ENCODE measurements around the gene AMIGO1.
A peak's percentile ranks its signal among the peaks of the same experiment; 100 is the strongest.

The AMIGO1 gene

DNA sequence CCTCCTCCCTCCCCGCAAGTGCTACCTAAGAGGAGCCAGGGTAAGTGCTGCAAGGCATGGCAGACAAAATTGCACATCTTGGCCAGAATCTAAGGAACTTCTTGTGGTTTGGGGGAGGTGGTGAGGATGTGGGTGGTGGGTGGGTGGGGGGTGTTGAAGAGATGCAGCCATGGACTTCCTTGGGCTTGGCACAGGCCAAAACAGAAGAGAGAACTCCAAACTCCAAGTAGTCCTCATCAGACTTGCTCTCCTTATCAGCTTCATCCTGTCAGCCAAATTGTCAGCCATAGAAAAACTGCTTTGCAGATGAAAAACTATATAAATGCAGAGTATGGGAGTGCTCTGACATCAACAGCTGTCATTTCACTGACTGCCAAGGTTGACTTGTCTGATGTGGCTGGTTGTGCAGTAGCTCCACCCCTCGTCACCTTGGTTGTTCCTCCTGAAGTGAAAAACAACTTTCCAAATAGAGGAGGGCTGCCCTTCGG, 7.1 kb downstream of the AMIGO1 start:
- no peak for DNase-seq (ENCODE audit: low read depth in 2 of 2)

DNA sequence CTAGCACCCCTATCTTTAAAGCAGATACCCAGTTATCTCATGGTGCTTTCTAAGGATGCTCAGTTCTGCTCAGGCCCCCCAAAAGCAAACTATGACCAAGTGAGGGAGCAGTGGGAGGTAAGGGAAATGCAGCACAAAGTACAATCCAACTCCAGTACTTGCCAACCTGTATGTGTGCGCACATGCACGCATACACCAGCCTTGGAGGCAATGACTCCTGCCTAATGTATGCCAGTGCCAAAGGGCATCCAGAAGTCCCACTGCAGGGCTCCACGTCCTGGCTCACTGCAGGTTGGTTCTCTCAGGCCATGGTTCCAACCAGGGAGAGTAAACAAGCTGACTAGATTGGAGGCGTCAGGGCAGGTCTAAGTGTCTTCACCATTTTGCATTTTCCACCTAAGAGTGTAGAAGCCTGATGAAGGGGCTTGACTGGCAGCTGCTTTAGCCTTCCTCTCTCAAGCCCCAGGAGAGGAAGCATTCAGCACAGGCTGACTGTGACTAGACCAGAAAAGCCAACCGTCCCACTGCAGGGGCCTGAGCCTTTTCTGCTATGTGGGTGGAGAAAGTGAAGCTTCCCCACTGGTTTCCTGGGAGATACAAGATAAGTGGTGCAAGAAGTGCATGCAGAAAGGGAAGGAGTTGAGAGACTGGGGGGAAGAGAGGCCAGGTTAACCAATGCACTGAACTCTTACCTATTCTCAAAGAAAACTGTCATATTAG, 7.7 kb downstream of the AMIGO1 start:
- no peak for DNase-seq (ENCODE audit: low read depth in 2 of 2)

DNA sequence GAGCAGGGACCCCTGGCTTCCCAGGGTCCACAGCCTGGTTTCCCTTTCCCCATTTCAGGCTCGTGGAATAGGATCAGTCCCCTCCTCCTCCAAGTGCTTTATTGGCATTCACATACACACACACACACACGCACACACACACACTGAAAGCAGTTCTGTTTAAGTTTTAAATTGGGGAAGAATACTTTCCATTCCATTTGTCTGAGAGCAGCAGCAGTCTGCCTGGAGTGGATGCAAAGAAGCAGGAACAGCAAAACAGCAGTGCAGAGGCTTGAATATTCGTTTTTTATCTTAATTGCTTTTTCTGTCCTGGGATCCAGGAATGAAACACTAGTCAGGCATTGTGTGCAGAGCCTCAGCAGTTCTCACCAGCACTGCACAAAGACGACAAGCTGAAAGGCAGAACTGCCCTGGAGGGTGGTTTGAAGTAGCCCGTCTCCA, 8.6 kb downstream of the AMIGO1 start:
- DNase-seq (ENCODE audit: low read depth in 2 of 2): no peak

DNA sequence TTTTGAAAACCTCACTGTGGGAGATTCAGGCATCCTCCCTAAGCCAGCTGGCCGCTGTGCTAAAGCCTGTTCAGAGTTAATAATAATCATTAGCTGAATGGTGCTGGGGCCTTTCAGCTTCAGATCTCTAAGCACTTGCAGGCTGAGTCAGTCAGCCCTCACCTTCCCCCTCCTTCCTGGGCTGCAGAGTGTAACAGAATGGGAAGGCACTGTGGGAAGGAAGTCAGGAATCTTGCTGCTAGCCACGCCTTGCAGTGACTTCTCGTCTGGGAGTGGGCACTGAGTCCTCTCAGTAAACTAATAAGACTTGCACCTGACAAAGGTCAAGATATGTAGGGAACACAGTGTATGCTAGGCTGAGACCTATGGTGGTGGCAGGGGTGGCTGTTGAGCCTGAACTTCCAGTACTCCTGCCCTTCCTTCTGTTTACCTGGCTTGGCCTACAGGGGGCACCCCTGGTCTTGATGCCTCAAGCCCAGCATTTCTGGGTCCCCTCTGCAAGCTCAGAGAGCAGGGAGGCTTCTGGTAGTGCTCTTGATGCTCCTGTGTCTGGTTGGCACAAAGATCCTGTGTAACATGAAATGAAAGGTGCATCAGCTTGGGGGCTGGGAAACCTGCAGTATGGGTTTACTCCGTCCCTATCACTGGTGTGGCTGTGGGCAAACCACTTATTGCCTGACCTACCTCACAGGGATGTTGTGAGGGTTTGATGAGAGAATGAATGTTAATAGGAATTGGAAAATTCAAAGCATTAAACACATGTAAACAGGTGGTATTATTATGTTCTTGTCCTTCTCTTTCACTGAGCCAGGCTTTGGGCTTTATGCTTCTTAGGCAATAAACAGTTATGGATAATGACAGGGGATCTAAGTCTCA, 9.6 kb downstream of the AMIGO1 start:
- DNase-seq (ENCODE audit: low read depth in 2 of 2): no peak

DNA sequence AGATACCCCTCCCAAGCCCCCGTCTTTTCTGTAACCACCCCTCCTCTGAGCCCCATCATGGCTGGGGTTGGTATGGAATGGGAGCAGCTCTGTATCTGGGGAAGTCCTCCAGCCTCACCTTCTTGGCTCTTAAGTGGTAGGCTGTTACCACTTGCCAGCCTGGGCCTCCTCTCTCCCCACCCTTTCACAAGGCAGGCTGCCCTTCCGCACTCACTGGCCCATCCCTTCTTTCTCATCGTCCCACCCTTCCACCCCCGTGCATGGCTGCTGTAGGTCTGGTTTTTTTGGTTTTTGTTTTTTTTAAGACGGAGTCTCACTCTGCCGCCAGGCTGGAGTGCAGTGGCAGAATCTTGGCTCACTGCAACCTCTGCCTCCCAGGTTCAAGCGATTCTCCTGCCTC, 10.4 kb downstream of the AMIGO1 start:
- DNase-seq (ENCODE audit: low read depth in 2 of 2): no peak

DNA sequence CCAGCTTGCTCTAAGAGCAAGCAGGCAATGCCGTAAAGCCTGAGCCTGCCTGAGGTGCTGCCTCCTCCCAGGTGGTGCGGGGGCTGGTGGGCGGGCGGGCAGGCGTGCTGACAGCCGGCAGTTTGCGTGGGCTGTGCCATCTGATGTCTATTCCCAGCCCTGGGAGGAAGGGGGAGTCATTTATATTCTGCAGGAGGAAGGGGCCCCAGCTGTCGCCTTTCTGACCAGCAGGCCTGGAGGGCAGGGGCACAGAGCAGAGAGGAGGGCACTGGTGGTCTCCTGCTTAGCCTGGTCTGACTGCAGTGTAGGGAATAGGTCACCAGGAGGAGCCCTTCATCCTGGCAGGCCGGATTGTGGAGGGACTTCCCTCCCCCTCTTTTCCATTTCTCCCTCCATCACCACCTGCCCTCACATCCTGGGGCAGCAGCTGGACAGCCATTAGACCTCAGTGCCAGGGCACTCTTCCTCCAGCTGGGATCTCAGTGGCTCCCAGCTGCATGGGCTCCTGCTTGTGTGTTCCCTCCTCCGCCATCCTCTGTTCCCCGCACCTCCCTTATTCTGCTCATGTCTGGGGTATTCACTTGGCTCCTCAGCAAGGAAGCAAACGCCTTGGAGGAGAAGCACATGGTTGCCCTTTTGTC, 11.2 kb downstream of the AMIGO1 start:
- no peak for DNase-seq (ENCODE audit: low read depth in 2 of 2)

DNA sequence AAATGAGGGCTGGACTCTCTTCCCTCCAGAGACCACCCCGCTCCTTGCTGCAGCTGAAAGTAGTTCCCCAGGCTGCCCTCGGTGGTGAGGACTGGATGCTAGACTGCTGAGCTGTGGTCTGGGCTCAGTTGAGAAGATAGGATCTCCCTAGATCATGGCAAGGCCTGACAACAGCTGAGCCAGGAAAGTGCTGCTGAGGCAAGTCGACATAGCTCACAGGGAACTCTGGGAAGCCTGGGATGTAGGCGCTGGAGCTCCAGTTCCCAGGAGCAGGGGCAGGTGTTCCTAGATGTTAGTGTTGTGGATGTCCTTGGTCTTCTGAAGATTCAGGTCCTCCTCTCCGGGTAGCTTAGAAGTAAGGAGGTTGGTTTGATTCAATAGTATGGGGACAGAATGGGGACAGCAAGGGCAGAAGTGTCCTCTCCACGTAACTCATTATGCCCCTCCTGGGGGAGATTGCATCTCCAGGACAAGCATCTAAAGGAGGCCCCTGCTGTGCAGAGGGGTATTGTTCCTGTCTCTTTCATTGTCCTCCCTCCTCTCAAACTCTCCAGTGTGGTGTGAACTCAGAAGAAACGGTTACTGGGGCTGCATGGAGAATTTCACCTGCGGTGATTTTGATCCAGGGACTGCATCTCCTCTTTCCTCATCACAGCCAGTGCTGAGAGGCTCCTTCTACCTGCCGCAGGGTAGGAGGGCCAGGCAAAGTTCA, 11.9 kb downstream of the AMIGO1 start:
- DNase-seq (ENCODE audit: low read depth in 2 of 2): no peak

DNA sequence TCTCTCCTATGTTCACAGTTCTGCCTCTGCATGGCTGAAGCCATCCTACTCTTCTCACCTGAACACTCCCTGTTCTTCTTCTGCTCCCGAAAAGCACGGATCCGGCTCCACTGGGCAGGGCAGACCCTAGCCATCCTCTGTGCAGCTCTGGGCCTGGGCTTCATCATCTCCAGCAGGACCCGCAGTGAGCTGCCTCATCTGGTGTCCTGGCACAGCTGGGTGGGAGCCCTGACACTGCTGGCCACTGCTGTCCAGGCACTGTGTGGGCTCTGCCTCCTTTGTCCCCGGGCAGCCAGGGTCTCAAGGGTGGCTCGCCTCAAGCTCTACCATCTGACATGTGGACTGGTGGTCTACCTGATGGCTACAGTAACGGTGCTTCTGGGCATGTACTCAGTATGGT, 13.8 kb downstream of the AMIGO1 start:
- DNase-seq (ENCODE audit: low read depth in 2 of 2): no peak

DNA sequence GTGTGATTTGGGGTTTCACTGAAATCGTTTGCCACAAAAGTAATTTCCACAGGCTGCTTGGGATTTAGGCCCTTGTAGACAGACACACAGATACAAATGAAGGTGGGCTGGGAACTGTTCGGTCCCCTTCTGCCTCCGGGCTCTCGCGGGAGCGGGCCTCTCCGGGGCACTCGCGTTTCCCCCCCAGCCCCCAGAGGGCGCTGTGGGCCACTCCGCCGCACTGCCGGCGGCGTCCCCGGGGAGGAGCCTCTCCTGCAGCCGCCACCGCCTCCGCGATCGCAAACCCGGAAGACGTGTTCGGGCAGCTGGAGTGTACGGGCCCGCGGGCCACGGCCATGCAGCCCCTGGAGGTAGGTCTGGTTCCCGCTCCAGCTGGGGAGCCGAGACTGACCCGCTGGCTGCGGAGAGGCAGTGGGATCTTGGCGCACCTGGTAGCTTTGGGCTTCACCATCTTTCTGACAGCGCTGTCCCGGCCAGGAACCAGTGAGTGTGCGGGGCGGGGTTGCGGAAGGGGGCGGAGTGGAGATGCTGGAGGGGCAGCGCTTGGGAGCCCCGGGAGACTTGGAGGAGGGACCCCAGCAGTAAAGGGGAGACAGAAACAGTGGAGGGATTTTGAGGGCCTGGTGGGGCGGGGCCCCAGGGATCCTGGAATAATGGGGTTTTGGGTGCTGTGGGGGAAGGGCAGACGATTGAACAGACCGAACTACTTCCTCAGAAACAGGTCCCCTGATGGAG, 15.6 kb downstream of the AMIGO1 start, which contains the start of gene CYB561D1:
CYB561D1 (plus strand) TSS at position 290 of the 735 bp plus-strand sequence; CDS start at position 336, 46 bp downstream.
- DNase-seq (ENCODE audit: low read depth in 2 of 2): peak; percentile 70 to 87

DNA sequence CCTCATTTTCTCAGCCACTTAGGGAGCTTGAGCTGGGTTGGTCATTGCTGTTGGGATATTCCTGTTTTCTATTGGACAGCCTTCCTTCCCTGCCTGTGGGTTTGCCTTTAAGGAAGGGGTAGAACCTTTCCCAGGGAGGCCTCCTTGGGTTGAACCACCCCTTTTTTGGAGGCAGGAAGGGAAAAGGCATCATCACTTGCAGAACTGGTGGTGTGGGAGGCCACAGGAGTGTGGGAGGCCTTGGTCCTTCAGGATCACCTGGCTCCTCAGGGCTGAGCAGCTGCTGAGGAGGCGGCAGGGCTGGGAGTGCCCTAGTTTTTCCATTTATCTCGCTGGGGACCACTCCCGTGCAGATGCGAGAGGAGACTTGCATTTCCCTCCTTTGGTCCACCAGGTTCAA, 16.3 kb downstream of the AMIGO1 start:
- no peak for DNase-seq (ENCODE audit: low read depth in 2 of 2)

DNA sequence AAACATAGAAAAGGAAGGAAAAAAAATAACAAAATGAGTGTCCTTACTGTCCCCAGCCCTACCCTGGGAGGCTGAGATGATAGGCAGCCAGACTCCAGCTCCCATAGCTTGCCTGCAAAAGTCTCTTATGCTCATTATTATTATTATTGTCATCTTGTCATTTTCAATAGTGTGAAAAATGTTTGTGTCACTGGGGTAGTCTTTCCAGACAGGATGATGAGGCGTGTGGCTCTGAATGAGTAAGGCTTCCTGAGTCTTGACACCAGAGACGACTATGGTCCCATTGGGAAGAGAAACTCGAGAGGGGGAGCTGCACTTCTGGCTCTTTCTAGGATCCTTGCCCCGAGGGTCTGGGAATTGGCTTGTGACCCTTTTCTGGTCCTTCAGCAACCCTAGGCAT, 16.7 kb downstream of the AMIGO1 start:
- no peak for DNase-seq (ENCODE audit: low read depth in 2 of 2)

DNA sequence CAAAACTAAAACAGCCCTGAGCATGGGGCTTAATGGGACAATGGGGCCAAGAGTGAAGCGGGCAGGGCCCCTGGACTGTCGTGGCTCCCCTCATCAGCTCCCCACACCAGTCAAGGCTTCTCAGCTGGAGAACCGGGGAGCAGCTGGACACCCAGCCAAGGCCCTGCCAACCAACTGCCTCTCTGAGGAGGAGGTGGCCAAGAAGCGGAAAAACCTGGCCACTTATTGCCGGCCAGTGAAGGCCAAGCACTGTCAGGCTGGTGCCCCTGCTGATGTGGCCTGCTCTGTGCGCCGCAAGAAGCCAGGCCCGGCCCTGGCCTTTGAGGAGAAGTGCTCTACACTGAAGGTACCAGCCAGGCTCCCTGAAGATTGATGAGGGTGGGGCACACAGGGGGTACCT, 18.2 kb downstream of the AMIGO1 start:
- DNase-seq (ENCODE audit: low read depth in 2 of 2): no peak

DNA sequence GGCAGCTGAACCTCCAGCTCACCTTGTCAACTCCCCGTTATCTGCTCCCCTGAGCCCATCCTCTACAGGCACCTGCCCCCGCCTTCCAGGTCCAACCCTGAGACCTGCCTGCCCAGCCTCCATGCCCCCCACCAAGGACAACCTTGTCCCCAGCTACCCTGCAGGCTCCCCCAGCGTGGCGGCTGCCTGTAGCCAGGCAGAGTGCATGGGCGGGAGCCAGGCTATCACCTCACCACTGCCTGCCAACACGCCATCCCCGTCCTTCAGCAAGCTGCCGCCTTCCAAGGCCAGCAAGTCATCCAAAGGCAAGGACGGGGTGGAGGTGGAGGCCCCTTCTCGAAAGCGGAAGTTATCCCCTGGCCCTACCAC, 18.6 kb downstream of the AMIGO1 start:
- DNase-seq (ENCODE audit: low read depth in 2 of 2): no peak

DNA sequence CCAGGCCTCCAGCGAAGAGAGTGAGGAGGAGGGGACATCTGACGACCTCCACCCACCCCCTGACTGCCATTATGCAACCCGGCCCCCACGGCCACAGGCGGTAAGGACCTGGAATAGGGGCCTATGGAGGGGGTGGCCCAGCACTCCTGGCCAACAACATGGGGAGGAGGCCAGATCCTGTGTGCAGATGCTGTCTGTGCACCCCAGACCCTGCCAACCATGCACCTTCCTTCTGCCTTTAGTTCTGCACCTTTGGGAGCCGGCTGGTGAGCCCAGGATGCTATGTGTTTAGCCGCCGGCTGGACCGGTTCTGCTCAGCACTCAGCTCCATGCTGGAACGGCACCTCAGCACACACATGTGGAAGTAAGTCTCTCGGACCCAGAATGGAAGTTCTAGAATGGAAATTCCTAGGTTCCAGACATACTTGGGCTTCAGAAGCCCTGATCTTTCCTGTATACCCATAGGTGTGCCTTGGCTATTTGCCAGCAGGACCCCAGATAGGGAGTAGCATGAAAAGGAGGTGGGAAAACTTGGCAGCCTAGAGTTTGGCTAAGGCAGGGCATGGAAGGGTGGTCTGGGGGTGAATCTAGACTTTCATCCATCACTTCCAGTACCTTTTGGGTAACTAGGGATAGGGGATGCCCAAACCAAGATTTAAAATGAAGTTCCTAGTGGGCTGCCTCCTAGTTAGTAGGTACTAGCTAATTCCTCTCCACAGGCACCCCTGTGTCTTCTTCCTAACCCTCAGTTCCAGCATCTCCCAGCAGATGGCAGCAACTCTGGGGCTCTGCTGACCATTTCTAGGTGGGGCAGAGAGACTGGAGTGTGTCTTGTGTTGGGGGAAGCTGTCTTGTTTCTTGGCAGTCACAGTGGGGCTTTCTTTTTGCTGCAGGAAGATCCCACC, 19.2 kb downstream of the AMIGO1 start:
- DNase-seq (ENCODE audit: low read depth in 2 of 2): peak; percentile 54 to 62

DNA sequence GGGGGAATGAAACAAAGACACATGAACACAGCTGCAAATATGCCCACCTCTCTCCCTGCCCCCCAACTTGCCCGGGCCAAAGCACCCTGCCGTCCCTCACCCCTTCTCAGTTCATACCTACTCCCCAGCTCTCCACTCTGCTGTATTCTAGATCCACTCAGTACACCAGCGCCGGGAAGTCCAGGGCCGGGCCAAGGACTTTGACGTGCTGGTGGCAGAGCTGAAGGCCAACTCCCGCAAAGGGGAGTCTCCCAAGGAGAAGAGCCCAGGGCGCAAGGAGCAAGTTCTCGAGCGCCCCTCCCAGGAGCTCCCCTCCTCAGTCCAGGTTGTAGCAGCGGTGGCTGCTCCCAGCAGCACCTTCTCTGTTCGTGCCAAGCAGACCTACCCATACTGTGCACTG, 20.8 kb downstream of the AMIGO1 start:
- DNase-seq (ENCODE audit: low read depth in 2 of 2): no peak

DNA sequence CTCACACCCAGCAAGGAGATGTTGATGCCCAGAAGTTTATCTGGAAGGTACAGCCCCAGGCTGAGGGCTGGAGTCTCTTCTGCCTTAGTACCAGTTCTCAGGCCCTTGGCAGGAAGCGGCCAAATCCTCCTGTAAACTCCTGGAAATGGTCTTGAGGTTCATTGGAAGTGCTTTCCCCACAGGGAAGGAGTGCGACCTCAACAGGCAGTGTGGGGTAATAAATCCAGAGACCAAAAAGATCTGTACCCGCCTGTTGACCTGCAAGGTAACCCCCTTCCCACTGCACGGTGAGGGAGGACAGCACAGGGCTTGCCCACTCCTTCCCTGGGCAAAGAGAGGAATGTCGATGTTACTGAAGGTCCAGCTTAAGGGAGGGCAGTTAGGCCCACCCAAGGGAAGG, 21.3 kb downstream of the AMIGO1 start:
- DNase-seq (ENCODE audit: low read depth in 2 of 2): no peak

DNA sequence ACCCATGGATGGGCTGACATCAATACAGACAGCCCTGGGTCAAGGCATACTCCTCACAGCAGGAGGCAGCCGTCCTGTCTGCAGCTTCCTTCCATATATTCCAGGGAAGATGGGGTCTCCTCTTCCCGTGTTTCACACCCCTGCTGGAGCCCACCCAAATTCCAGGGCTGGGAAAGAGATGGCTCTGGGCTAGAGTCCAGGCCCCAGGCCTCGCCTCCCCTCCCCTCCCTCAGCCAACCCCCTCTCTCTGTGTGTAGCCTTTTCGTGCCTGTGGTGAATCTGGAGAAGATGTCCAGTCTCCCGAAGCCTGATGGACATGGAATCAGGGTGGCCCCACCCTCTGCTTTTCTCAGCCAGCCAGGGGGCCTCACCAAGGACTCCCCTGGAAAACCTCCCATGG, 22.3 kb downstream of the AMIGO1 start:
- no peak for DNase-seq (ENCODE audit: low read depth in 2 of 2)

DNA sequence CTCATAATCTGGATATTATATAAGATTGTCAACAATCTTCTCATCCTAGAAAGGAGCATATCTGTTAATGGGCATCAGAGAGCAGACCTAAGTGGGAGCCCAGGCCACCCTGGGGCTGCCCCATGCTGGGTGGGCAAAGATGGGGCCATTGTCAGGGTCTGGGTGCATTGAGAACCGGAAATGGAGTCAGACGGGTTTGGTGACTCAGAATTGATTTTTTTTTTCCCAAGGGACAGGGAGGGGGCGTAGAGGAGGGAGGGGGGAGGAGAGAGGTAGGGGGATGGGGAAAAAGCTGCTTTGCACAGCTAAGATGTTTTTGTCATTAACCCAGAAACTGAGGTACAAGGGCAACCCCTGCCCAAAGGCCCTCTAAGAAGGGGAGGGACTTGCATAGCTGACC, 24.5 kb downstream of the AMIGO1 start:
- DNase-seq (ENCODE audit: low read depth in 2 of 2): no peak

DNA sequence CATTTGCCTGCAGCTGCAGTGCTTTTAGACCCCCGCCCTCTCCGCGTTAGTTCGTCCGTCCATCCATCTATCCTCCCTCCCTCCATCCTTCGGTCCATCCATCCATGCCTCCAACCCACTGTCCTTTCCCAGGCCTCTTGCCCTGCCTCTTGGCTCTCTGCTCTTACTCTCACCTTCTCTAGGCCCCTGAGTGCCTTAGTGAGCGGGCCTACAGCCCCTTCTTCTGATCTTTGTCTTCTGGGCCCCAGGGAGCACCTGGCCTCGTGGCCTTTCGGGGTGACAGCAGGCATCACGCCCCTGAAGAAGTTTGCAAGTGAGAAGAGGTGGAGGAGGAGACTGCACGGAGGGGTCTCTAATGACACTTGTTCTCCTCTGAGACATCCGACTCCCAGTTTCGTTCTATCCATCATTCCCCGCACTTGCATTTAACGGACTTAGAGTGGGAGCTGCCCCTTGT, 25.0 kb downstream of the AMIGO1 start:
- no peak for DNase-seq (ENCODE audit: low read depth in 2 of 2)
